Brain microvascular endothelial cell (primary cell): ENCODE measurements around the gene RUNX1.

Source experiments
- DNase-seq: peaks from one replicate; pipeline ENCODE4 v3.0.0-alpha.2; 2020
- H3K27ac ChIP-seq: fragments of 250-450 bp; sonication (Bioruptor Pico); 2 replicates; pipeline ENCODE4 v1.5.1; 2020; ENCODE audit warnings: mild to moderate bottlenecking, moderate library complexity
- H3K27me3 ChIP-seq: fragments of 250-450 bp; sonication (Bioruptor Pico); replicated peaks from 2 replicates; pipeline ENCODE4 v1.5.1; 2020; ENCODE audit warnings: mild to moderate bottlenecking
- H3K36me3 ChIP-seq: fragments of 250-450 bp; sonication (Bioruptor Pico); replicated peaks from 2 replicates; pipeline ENCODE4 v1.5.1; 2020; ENCODE audit warnings: mild to moderate bottlenecking
- H3K4me3 ChIP-seq: 2 replicates; pipeline ENCODE4 v1.5.1; 2011; ENCODE audit warnings: low read depth, mild to moderate bottlenecking, control low read depth, low read length, moderate library complexity
- in situ Hi-C: cut with HindIII; loops from 2 replicates; pipeline ENCODE4 v1.10.0; 2017; ENCODE audit warnings: low sequenced_read_pairs, low pct_ligation_motif_present
- TF ChIP-seq, protein P1 (sequence below): IDR thresholded peaks from 2 replicates; pipeline ENCODE4 v1.5.1; 2011; ENCODE audit warnings: low read depth, mild to moderate bottlenecking, moderate library complexity, low read length, control low read depth, inconsistent platforms; ENCODE audit errors: missing control alignments

The RUNX1 gene

DNA sequence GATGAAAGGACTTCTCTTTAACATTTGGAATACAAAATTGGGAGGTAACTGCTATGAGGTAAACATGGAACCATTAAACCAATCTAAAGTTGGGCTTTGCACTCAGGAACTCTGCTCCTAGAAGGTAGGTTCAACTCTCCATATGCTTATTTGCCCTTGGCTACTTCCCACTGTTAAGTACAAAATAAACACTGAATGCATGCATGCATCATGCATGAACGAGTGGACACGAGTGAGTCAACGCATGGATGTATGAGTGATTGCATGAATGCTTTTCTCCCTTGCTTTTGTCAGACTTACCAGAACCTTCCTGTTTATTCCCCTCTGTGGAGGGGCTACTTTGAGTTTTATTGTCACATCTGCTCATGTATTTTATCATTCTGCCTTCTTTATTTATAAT, 42.4 kb upstream of the RUNX1 start:
- in situ Hi-C loops, result no loop called here
- H3K27ac ChIP-seq, result no peak overlapping the region
- TF ChIP-seq, protein P1, sequence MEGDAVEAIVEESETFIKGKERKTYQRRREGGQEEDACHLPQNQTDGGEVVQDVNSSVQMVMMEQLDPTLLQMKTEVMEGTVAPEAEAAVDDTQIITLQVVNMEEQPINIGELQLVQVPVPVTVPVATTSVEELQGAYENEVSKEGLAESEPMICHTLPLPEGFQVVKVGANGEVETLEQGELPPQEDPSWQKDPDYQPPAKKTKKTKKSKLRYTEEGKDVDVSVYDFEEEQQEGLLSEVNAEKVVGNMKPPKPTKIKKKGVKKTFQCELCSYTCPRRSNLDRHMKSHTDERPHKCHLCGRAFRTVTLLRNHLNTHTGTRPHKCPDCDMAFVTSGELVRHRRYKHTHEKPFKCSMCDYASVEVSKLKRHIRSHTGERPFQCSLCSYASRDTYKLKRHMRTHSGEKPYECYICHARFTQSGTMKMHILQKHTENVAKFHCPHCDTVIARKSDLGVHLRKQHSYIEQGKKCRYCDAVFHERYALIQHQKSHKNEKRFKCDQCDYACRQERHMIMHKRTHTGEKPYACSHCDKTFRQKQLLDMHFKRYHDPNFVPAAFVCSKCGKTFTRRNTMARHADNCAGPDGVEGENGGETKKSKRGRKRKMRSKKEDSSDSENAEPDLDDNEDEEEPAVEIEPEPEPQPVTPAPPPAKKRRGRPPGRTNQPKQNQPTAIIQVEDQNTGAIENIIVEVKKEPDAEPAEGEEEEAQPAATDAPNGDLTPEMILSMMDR, result no peak
- no peaks in the 10 kb centered on the region for H3K27me3 ChIP-seq
- no peak for DNase-seq
- H3K4me3 ChIP-seq, result no peak overlapping the region
- H3K36me3 ChIP-seq, result no peaks in the 10 kb centered on the region

DNA sequence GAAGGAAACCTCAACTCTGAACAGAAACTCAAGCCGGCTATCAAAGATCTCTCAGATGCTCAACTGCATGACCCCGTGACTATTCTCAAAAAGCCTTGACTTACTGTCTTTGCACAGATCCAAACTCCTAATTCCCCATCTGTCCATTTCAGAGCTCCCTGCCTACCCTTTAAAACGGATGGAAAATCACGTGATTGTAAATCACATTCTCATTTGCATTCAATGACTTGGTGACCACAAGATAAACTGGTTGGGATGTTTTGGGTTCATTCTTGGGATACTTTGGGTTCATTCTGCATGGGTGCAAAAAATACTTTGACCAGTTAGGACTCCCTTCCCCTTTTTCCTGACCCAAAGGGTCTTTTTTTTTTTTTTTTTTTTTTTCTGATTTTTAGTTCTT, 41.3 kb upstream of the RUNX1 start:
- TF ChIP-seq, protein P1, result no peak
- Histone ChIP-seq H3K36me3 (no peaks in the 10 kb centered on the region), H3K27ac (no peak overlapping the region), H3K27me3 (no peaks in the 10 kb centered on the region), H3K4me3 (no peak overlapping the region)
- DNase-seq, result no peak
- in situ Hi-C loops, result no loop called here

DNA sequence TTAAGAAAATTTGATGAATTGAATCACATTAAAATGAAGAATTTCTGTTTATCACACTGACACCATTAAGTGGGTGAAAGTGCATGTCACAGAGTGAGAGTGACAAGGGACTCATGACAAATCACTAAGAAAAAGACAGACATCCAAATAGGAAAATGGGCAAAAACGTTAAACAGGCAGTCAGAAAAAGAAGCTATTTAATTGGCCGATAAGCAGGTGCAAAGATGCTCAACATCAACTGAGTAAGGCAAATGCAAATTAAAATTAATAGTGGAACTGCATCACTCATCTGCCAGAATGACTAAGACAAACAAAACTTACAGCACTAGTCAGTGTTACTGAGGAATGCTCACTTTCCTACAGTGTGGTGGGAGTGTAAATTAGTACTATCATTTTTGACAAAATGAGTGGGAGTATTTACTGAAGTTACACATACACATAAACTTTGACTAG, 39.2 kb upstream of the RUNX1 start:
- no peaks in the 10 kb centered on the region for H3K36me3 ChIP-seq
- H3K27me3 ChIP-seq, result no peaks in the 10 kb centered on the region
- TF ChIP-seq, protein P1, result no peak
- no peak overlapping the region for H3K4me3 ChIP-seq
- no peak for DNase-seq
- in situ Hi-C loops, result no loop called here
- H3K27ac ChIP-seq, result no peak overlapping the region

DNA sequence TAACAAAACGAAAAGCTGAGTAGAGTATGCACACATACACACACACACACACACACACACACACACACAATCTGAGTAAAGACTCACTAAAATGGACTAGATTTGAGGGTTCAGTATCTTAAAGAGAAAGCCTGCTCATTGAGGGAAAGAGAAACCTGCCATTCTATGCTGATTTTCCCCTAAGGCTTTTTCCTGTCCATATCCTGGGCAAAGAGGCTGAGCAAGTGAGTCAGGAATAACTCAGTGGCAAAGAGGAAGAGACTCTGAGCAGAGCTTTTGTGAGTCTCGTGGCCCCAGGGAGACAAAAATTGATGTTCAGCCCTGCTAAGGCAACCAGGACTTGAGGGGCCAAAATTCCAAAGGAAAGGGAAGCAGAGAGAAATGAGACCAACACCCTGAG, 37.3 kb upstream of the RUNX1 start:
- TF ChIP-seq, protein P1, result no peak
- H3K27me3 ChIP-seq, result no peaks in the 10 kb centered on the region
- no peak overlapping the region for H3K4me3 ChIP-seq
- H3K36me3 ChIP-seq, result no peaks in the 10 kb centered on the region
- peak overlapping the region; percentile 85 for H3K27ac ChIP-seq
- in situ Hi-C loops, result no loop called here
- peak; percentile 34 for DNase-seq

DNA sequence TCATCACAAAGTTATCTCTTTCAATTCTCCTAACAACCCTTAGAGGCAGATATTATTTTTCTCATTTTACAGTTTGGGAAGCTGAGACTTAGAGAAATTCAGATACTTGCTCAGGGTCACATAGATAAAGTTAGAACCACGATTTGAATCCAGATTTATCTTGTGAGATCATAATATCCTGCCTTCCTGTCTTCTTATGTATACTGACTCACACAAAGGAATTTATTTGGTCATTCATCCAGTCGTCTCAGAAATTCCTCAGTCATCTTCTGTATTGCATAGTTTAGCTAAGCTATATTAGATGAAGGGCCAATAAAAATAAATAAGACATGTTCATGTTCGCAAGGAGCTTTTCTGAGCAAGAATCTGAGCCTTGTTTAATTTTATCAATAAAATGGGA, 35.8 kb upstream of the RUNX1 start:
- TF ChIP-seq, protein P1, result no peak
- DNase-seq, result peak; percentile 76
- Histone ChIP-seq H3K4me3 (no peak overlapping the region), H3K27me3 (no peaks in the 10 kb centered on the region), H3K27ac (peak overlapping the region; percentile 85), H3K36me3 (no peaks in the 10 kb centered on the region)
- in situ Hi-C loops, result no loop called here

DNA sequence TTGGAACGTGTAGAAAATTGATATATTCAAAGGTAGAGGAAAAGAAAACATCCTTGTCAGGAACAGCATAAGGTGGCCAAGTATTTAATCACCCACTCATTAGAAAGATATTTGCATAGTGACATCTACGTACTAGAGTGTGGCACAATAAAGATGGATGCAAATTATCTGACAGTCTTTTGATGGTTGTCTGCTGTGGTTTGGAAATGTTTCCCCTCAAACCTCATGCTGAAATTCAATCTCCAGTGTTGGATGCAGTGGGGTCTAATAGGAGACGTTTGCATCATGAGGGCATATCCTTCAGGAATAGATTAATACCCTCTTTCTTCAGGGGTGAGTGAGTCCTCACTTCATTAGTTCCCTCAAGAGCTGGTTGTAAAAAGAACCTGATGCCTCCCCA, 34.1 kb upstream of the RUNX1 start:
- Histone ChIP-seq H3K36me3 (no peaks in the 10 kb centered on the region), H3K27ac (no peak overlapping the region), H3K4me3 (no peak overlapping the region), H3K27me3 (no peaks in the 10 kb centered on the region)
- in situ Hi-C loops, result no loop called here
- no peak for DNase-seq
- TF ChIP-seq, protein P1, result no peak
